Ectodermal cell (in vitro differentiated cells): ENCODE data around the gene CRADD.

Experiments used
- H3K27ac ChIP-seq: 2 replicates; pipeline ENCODE4 v1.7.0; 2013; ENCODE audit warnings: mild to moderate bottlenecking, low read depth, low read length; ENCODE audit not compliant: insufficient read depth, poor library complexity, severe bottlenecking
- H3K27me3 ChIP-seq: 2 replicates; pipeline ENCODE4 v1.7.0; 2013; ENCODE audit warnings: mild to moderate bottlenecking, low read length; ENCODE audit not compliant: insufficient read depth, control insufficient read depth, poor library complexity, severe bottlenecking
- H3K36me3 ChIP-seq: one replicate; pipeline ENCODE4 v1.7.0; 2013; ENCODE audit warnings: low read length; ENCODE audit not compliant: control insufficient read depth, insufficient read depth
- H3K4me1 ChIP-seq: one replicate; pipeline ENCODE4 v1.7.0; 2013; ENCODE audit warnings: low read length; ENCODE audit not compliant: control insufficient read depth, insufficient read depth
- H3K4me3 ChIP-seq: 2 replicates; pipeline ENCODE4 v1.7.0; 2013; ENCODE audit warnings: low read depth, low read length, control low read depth; ENCODE audit not compliant: insufficient read depth
- H3K9me3 ChIP-seq: 2 replicates; pipeline ENCODE4 v1.7.0; 2013; ENCODE audit warnings: mild to moderate bottlenecking, low read length, moderate library complexity; ENCODE audit not compliant: control insufficient read depth
- WGBS, 2 experiments: methylation state at CpG; one replicate each; pipeline ENCODE4 v1.1.7; 2013; ENCODE audit warnings: missing lambda C conversion rate in 2 of 2; 5-methylcytosine and 5-hydroxymethylcytosine counted together

CRADD gene

GRCh38 chr12:93904124-93904523, 226.9 kb downstream of the CRADD start:
- no peak overlapping the region for H3K4me3 ChIP-seq
- no peaks in the 10 kb centered on the region for H3K36me3 ChIP-seq
- no peaks in the 10 kb centered on the region for H3K9me3 ChIP-seq
- WGBS, 2 experiments, result 76 to 79% methylated on average over 4 of the region's 4 CpGs
- no peak overlapping the region for H3K27ac ChIP-seq
- H3K4me1 ChIP-seq, result no peaks in the 10 kb centered on the region
- no peaks in the 10 kb centered on the region for H3K27me3 ChIP-seq

GRCh38 chr12:93908264-93908663, 231.1 kb downstream of the CRADD start:
- no peak overlapping the region for H3K4me3 ChIP-seq
- H3K27ac ChIP-seq, result no peak overlapping the region
- no peaks in the 10 kb centered on the region for H3K36me3 ChIP-seq
- H3K4me1 ChIP-seq, result no peaks in the 10 kb centered on the region
- no peaks in the 10 kb centered on the region for H3K9me3 ChIP-seq
- H3K27me3 ChIP-seq, result no peaks in the 10 kb centered on the region
- WGBS, 2 experiments, result 91 to 92% methylated on average over 1 to 2 of the region's 2 CpGs

GRCh38 chr12:93908846-93909567, 231.8 kb downstream of the CRADD start:
- H3K4me1 ChIP-seq, result no peaks in the 10 kb centered on the region
- H3K27ac ChIP-seq, result no peak overlapping the region
- H3K27me3 ChIP-seq, result no peaks in the 10 kb centered on the region
- H3K36me3 ChIP-seq, result no peaks in the 10 kb centered on the region
- H3K4me3 ChIP-seq, result no peak overlapping the region
- 88 to 92% methylated on average over 12 of the region's 12 CpGs for WGBS, 2 experiments
- no peaks in the 10 kb centered on the region for H3K9me3 ChIP-seq

- Histone ChIP-seq H3K27me3 (no peaks in the 10 kb centered on the region), H3K9me3 (no peaks in the 10 kb centered on the region), H3K36me3 (no peaks in the 10 kb centered on the region), H3K27ac (no peak overlapping the region), H3K4me1 (no peaks in the 10 kb centered on the region), H3K4me3 (no peak overlapping the region)
- WGBS, 2 experiments, result 95 to 100% methylated on average over 1 of the region's 1 CpG
Observed at GRCh38 chr12:93911396-93911795, 234.2 kb downstream of the CRADD start.

- no peaks in the 10 kb centered on the region for H3K36me3 ChIP-seq
- no peaks in the 10 kb centered on the region for H3K9me3 ChIP-seq
- H3K4me1 ChIP-seq, result no peaks in the 10 kb centered on the region
- no peak overlapping the region for H3K4me3 ChIP-seq
- no peaks in the 10 kb centered on the region for H3K27me3 ChIP-seq
- no peak overlapping the region for H3K27ac ChIP-seq
- 95 to 96% methylated on average over 5 to 6 of the region's 6 CpGs for whole genome bisulfite sequencing, 2 experiments
Observed at GRCh38 chr12:93912086-93912733, 235.0 kb downstream of the CRADD start.

- no peak overlapping the region for H3K4me3 ChIP-seq
- H3K9me3 ChIP-seq, result no peaks in the 10 kb centered on the region
- no peaks in the 10 kb centered on the region for H3K27me3 ChIP-seq
- H3K4me1 ChIP-seq, result no peaks in the 10 kb centered on the region
- no peaks in the 10 kb centered on the region for H3K36me3 ChIP-seq
- no peak overlapping the region for H3K27ac ChIP-seq
Observed at GRCh38 chr12:93913845-93914244, 236.7 kb downstream of the CRADD start.

GRCh38 chr12:93914281-93914680, 237.1 kb downstream of the CRADD start:
- WGBS, 2 experiments, result 93 to 97% methylated on average over 5 of the region's 5 CpGs
- H3K27me3 ChIP-seq, result no peaks in the 10 kb centered on the region
- H3K27ac ChIP-seq, result no peak overlapping the region
- H3K9me3 ChIP-seq, result no peaks in the 10 kb centered on the region
- no peaks in the 10 kb centered on the region for H3K4me1 ChIP-seq
- no peak overlapping the region for H3K4me3 ChIP-seq
- no peaks in the 10 kb centered on the region for H3K36me3 ChIP-seq

GRCh38 chr12:93915411-93915810, 238.2 kb downstream of the CRADD start:
- Histone ChIP-seq H3K4me3 (no peak overlapping the region), H3K36me3 (no peaks in the 10 kb centered on the region), H3K27me3 (no peaks in the 10 kb centered on the region), H3K4me1 (no peaks in the 10 kb centered on the region), H3K9me3 (no peaks in the 10 kb centered on the region), H3K27ac (no peak overlapping the region)
- 80 to 90% methylated on average over 3 of the region's 3 CpGs for WGBS, 2 experiments

- WGBS, 2 experiments, result 81 to 83% methylated on average over 7 of the region's 7 CpGs
- Histone ChIP-seq H3K27me3 (no peaks in the 10 kb centered on the region), H3K36me3 (no peaks in the 10 kb centered on the region), H3K27ac (no peak overlapping the region), H3K4me3 (no peak overlapping the region), H3K4me1 (no peaks in the 10 kb centered on the region), H3K9me3 (no peaks in the 10 kb centered on the region)
Observed at GRCh38 chr12:93916402-93916801, 239.2 kb downstream of the CRADD start.

GRCh38 chr12:93918262-93918661, 241.1 kb downstream of the CRADD start:
- H3K4me1 ChIP-seq, result no peaks in the 10 kb centered on the region
- 84 to 90% methylated on average over 6 of the region's 6 CpGs for WGBS, 2 experiments
- H3K36me3 ChIP-seq, result no peaks in the 10 kb centered on the region
- no peaks in the 10 kb centered on the region for H3K27me3 ChIP-seq
- H3K9me3 ChIP-seq, result no peaks in the 10 kb centered on the region
- H3K4me3 ChIP-seq, result no peak overlapping the region
- H3K27ac ChIP-seq, result no peak overlapping the region
